ENCODE data around the gene PNCK. TPM values are rescaled to one million over a fixed set of nuclear protein-coding genes. Genes with fewer than 3 reads are reported as not detected.
"Not testable (repeated sequence)": the region's sequence is repeated elsewhere in the genome, so short reads cannot be mapped to it uniquely, and the experiment has no call there.

Gene PNCK
- total and polyA plus RNA-seq, 9 donors, result 0.51 to 5.9 (median 1.3) TPM; not detected in 1

DNA sequence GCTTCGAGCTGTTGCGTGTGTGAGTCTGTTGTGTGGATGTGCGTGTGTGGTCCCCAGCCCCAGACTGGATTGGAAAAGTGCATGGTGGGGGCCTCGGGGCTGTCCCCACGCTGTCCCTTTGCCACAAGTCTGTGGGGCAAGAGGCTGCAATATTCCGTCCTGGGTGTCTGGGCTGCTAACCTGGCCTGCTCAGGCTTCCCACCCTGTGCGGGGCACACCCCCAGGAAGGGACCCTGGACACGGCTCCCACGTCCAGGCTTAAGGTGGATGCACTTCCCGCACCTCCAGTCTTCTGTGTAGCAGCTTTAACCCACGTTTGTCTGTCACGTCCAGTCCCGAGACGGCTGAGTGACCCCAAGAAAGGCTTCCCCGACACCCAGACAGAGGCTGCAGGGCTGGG lies 22.5 kb upstream of the PNCK start:
- Histone ChIP-seq H3K4me1 (ENCODE audit: insufficient read depth) (no peaks in the 10 kb centered on the region), H3K36me3 (no peaks in the 10 kb centered on the region), H3K9me3 (no peaks in the 10 kb centered on the region), H3K27ac (no peak overlapping the region), H3K4me3 (no peak overlapping the region), H3K27me3 (no peaks in the 10 kb centered on the region)
- no peak for DNase-seq
- intact Hi-C loops (cut with DNase I), result no loop called here
- TF ChIP-seq, protein P1, sequence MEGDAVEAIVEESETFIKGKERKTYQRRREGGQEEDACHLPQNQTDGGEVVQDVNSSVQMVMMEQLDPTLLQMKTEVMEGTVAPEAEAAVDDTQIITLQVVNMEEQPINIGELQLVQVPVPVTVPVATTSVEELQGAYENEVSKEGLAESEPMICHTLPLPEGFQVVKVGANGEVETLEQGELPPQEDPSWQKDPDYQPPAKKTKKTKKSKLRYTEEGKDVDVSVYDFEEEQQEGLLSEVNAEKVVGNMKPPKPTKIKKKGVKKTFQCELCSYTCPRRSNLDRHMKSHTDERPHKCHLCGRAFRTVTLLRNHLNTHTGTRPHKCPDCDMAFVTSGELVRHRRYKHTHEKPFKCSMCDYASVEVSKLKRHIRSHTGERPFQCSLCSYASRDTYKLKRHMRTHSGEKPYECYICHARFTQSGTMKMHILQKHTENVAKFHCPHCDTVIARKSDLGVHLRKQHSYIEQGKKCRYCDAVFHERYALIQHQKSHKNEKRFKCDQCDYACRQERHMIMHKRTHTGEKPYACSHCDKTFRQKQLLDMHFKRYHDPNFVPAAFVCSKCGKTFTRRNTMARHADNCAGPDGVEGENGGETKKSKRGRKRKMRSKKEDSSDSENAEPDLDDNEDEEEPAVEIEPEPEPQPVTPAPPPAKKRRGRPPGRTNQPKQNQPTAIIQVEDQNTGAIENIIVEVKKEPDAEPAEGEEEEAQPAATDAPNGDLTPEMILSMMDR (IDR thresholded peaks at IDR 0.05), result no peak
- no peak for TF ChIP-seq EP300 (IDR thresholded peaks at IDR 0.05)
- TF ChIP-seq POLR2A (IDR thresholded peaks at IDR 0.05), result no peak
- 75 to 79% (median 76%) methylated on average over 15 of the region's 15 CpGs for WGBS, 3 donors

DNA sequence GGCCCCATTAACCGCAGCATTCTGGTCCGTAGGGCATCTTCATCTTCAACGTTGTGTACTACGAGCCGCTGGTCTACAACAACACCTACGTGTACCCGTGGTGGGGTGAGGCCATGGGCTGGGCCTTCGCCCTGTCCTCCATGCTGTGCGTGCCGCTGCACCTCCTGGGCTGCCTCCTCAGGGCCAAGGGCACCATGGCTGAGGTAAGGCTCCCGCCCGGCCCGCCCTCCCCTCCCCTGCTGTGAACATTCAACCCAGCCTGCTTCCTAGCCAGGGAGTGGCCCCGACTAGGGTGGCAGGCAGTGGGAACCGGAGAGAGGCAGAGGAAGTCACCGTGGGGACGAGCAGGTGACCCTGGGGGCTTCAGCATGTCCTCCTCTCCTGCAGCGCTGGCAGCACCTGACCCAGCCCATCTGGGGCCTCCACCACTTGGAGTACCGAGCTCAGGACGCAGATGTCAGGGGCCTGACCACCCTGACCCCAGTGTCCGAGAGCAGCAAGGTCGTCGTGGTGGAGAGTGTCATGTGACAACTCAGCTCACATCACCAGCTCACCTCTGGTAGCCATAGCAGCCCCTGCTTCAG lies 21.2 kb upstream of the PNCK start:
- H3K4me3 ChIP-seq, result no peak overlapping the region
- H3K36me3 ChIP-seq, result no peaks in the 10 kb centered on the region
- no peaks in the 10 kb centered on the region for H3K9me3 ChIP-seq
- TF ChIP-seq POLR2A (IDR thresholded peaks at IDR 0.05) (no peak), EP300 (IDR thresholded peaks at IDR 0.05) (no peak)
- TF ChIP-seq, protein P1 (IDR thresholded peaks at IDR 0.05), result no peak
- 81 to 85% (median 82%) methylated on average over 19 to 23 of the region's 23 CpGs for WGBS, 3 donors
- H3K27ac ChIP-seq, result no peak overlapping the region
- DNase-seq, result no peak
- no peaks in the 10 kb centered on the region for H3K4me1 ChIP-seq (ENCODE audit: insufficient read depth)
- no peaks in the 10 kb centered on the region for H3K27me3 ChIP-seq
- intact Hi-C loops (cut with DNase I), result no loop called here

DNA sequence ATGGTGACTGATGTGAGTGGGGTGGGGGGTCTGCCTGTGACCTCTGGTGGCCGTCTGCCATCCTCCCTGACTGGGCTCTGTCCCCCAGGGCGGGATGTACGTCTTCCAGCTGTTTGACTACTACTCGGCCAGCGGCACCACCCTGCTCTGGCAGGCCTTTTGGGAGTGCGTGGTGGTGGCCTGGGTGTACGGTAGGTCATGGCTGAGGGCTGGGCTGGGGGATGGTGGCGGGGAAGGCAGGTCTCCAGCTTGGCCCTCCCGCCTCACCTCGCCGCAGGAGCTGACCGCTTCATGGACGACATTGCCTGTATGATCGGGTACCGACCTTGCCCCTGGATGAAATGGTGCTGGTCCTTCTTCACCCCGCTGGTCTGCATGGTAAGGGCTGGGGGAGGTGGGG lies 20.6 kb upstream of the PNCK start:
- WGBS, 3 donors, result 57 to 82% (median 72%) methylated on average over 4 to 16 of the region's 16 CpGs
- DNase-seq; intact Hi-C loops (cut with DNase I); H3K4me1 ChIP-seq (ENCODE audit: insufficient read depth); H3K36me3 ChIP-seq; H3K9me3 ChIP-seq; H3K4me3 ChIP-seq; H3K27me3 ChIP-seq; H3K27ac ChIP-seq: not testable (repeated sequence)

DNA sequence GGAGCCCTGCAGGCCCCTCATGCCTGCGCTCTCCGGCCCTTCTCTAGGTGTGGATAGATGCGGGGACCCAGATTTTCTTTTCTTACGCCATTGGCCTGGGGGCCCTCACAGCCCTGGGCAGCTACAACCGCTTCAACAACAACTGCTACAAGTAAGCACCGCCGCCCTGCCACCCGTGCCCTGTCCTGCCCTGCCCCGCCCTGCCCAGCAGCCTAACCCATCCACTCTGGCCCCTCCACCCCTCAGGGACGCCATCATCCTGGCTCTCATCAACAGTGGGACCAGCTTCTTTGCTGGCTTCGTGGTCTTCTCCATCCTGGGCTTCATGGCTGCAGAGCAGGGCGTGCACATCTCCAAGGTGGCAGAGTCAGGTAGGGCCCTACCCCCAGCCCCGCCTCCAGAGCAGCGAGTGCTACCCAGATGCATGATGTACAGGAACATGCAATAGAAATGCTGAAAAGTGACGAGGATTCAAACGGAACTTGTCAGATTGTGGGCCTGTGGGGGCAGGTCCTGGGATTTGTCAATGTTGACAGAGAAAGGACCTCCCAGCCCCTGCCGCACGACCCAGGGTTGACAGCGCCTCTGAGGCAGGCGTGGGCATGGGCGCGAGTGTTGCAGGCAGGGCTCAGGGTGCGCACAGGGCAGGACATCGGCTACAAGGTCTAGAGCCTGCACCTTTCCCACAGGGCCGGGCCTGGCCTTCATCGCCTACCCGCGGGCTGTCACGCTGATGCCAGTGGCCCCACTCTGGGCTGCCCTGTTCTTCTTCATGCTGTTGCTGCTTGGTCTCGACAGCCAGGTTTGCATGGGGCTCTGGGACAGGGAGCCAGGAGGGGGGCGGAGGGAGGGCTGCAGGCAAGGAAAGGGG lies 19.8 kb upstream of the PNCK start:
- Histone ChIP-seq H3K4me3 (no peak overlapping the region), H3K27ac (no peak overlapping the region), H3K27me3 (no peaks in the 10 kb centered on the region), H3K36me3 (no peaks in the 10 kb centered on the region), H3K9me3 (no peaks in the 10 kb centered on the region), H3K4me1 (ENCODE audit: insufficient read depth) (no peaks in the 10 kb centered on the region)
- intact Hi-C loops (cut with DNase I), result no loop called here
- DNase-seq, result no peak
- 83 to 87% (median 85%) methylated on average over 27 to 31 of the region's 31 CpGs for WGBS, 3 donors
- TF ChIP-seq, protein P1 (IDR thresholded peaks at IDR 0.05), result no peak
- TF ChIP-seq POLR2A (IDR thresholded peaks at IDR 0.05) (no peak), EP300 (IDR thresholded peaks at IDR 0.05) (no peak)

DNA sequence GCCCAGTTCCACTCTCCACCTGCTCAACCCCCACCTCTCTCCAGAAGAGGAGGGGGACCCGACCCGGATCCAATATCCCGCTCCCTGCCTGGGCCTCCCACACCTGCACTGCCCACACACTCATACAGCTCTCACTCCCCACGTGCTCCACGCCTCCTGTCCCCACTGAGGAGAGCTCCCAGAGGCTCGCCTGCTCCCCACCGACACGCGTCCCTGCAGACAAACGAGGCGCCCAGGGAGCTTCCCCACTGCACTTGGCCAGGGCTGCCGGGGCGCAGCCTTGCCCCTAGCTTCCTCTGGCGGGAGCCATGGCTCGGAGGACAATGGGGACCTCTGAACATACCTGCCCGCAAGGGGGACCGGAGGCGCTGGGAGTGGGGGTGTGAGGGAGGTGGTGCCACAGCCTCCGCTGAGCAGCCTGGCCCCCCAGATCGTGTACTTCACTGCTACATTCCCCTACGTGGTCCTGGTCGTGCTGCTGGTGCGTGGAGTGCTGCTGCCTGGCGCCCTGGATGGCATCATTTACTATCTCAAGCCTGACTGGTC lies 19.1 kb upstream of the PNCK start:
- intact Hi-C loops (cut with DNase I), result no loop called here
- no peaks in the 10 kb centered on the region for H3K27me3 ChIP-seq
- no peaks in the 10 kb centered on the region for H3K4me1 ChIP-seq (ENCODE audit: insufficient read depth)
- H3K36me3 ChIP-seq, result no peaks in the 10 kb centered on the region
- H3K4me3 ChIP-seq, result no peak overlapping the region
- no peak overlapping the region for H3K27ac ChIP-seq
- TF ChIP-seq EP300 (IDR thresholded peaks at IDR 0.05) (no peak), POLR2A (IDR thresholded peaks at IDR 0.05) (no peak)
- TF ChIP-seq, protein P1 (IDR thresholded peaks at IDR 0.05), result no peak
- no peaks in the 10 kb centered on the region for H3K9me3 ChIP-seq
- DNase-seq, result no peak
- 64 to 82% (median 76%) methylated on average over 23 to 24 of the region's 24 CpGs for WGBS, 3 donors
